Stomach smooth muscle (tissue), 2 donors: ENCODE measurements around the gene ONECUT3.

Experiments
- H3K27ac ChIP-seq: one replicate; pipeline ENCODE4 v1.7.0; 2013; ENCODE audit warnings: mild to moderate bottlenecking, low read length, inconsistent platforms
- H3K27me3 ChIP-seq, 2 donors: one replicate each; pipeline ENCODE4 v1.7.0; 2013; ENCODE audit warnings: low read length in 2 of 2; ENCODE audit not compliant: insufficient read depth in 2 of 2, control insufficient read depth in 1 of 2
- H3K36me3 ChIP-seq, 2 donors: one replicate each; pipeline ENCODE4 v1.7.0; 2013; ENCODE audit warnings: low read length in 2 of 2; ENCODE audit not compliant: control insufficient read depth in 2 of 2, insufficient read depth in 2 of 2
- H3K4me1 ChIP-seq: one replicate; pipeline ENCODE4 v1.7.0; 2013; ENCODE audit warnings: low read length; ENCODE audit not compliant: control insufficient read depth, insufficient read depth
- H3K4me3 ChIP-seq, 2 donors: one replicate each; pipeline ENCODE4 v1.7.0; 2013; ENCODE audit warnings: low read length in 2 of 2
- H3K9ac ChIP-seq, 2 donors: one replicate each; pipeline ENCODE4 v1.7.0; 2013; ENCODE audit warnings: low read length in 2 of 2, mild to moderate bottlenecking in 1 of 2
- H3K9me3 ChIP-seq, 2 donors: one replicate each; pipeline ENCODE4 v1.7.0; 2013; ENCODE audit warnings: low read length in 2 of 2; ENCODE audit not compliant: control insufficient read depth in 2 of 2
- donor health status: healthy.
- donor health status: Pancreatic carcinoma.

The ONECUT3 gene

GRCh38 chr19:1719519-1719918, 33.8 kb upstream of the ONECUT3 start:
- no peak overlapping the region for H3K9ac ChIP-seq
- H3K36me3 ChIP-seq, result no peaks in the 10 kb centered on the region
- H3K27me3 ChIP-seq, result peaks cover 30 to 36% of the 10 kb centered on the region in 2 donors
- H3K4me1 ChIP-seq, result no peaks in the 10 kb centered on the region
- no peak overlapping the region for H3K4me3 ChIP-seq
- no peak overlapping the region for H3K27ac ChIP-seq
- H3K9me3 ChIP-seq, result no peaks in the 10 kb centered on the region

GRCh38 chr19:1720237-1720636, 33.1 kb upstream of the ONECUT3 start:
- peaks cover 36 to 40% of the 10 kb centered on the region in 2 donors for H3K27me3 ChIP-seq
- H3K4me1 ChIP-seq, result no peaks in the 10 kb centered on the region
- no peak overlapping the region for H3K9ac ChIP-seq
- no peaks in the 10 kb centered on the region for H3K36me3 ChIP-seq
- no peak overlapping the region for H3K27ac ChIP-seq
- H3K4me3 ChIP-seq, result no peak overlapping the region
- no peaks in the 10 kb centered on the region for H3K9me3 ChIP-seq

- peak overlapping the region in 1 of 2 donors; percentile 69 for H3K4me3 ChIP-seq
- no peak overlapping the region for H3K27ac ChIP-seq
- H3K36me3 ChIP-seq, result no peaks in the 10 kb centered on the region
- no peaks in the 10 kb centered on the region for H3K9me3 ChIP-seq
- peaks cover 10% of the 10 kb centered on the region for H3K4me1 ChIP-seq
- no peak overlapping the region for H3K9ac ChIP-seq
- peaks cover 48 to 53% of the 10 kb centered on the region in 2 donors for H3K27me3 ChIP-seq
Observed at GRCh38 chr19:1725100-1726064, 27.9 kb upstream of the ONECUT3 start.

- H3K27ac ChIP-seq, result no peak overlapping the region
- no peaks in the 10 kb centered on the region for H3K9me3 ChIP-seq
- peaks cover 10% of the 10 kb centered on the region for H3K4me1 ChIP-seq
- H3K9ac ChIP-seq, result no peak overlapping the region
- peaks cover 39 to 50% of the 10 kb centered on the region in 2 donors for H3K27me3 ChIP-seq
- no peak overlapping the region for H3K4me3 ChIP-seq
- no peaks in the 10 kb centered on the region for H3K36me3 ChIP-seq
Observed at GRCh38 chr19:1728816-1729567, 24.3 kb upstream of the ONECUT3 start.

- Histone ChIP-seq H3K4me3 (no peak overlapping the region), H3K36me3 (no peaks in the 10 kb centered on the region), H3K9ac (no peak overlapping the region), H3K9me3 (no peaks in the 10 kb centered on the region), H3K4me1 (peaks cover 10% of the 10 kb centered on the region), H3K27me3 (peaks cover 43 to 55% of the 10 kb centered on the region in 2 donors), H3K27ac (no peak overlapping the region)
Observed at GRCh38 chr19:1729568-1729925, 23.8 kb upstream of the ONECUT3 start.

GRCh38 chr19:1730157-1730556, 23.1 kb upstream of the ONECUT3 start:
- H3K9ac ChIP-seq, result no peak overlapping the region
- H3K4me3 ChIP-seq, result no peak overlapping the region
- H3K9me3 ChIP-seq, result no peaks in the 10 kb centered on the region
- no peaks in the 10 kb centered on the region for H3K36me3 ChIP-seq
- no peak overlapping the region for H3K27ac ChIP-seq
- peaks cover 45 to 56% of the 10 kb centered on the region in 2 donors for H3K27me3 ChIP-seq
- peaks cover 10% of the 10 kb centered on the region for H3K4me1 ChIP-seq

- peaks cover 31 to 40% of the 10 kb centered on the region in 2 donors for H3K27me3 ChIP-seq
- H3K4me1 ChIP-seq, result no peaks in the 10 kb centered on the region
- H3K36me3 ChIP-seq, result no peaks in the 10 kb centered on the region
- H3K4me3 ChIP-seq, result no peak overlapping the region
- H3K27ac ChIP-seq, result no peak overlapping the region
- H3K9me3 ChIP-seq, result no peaks in the 10 kb centered on the region
- H3K9ac ChIP-seq, result no peak overlapping the region
Observed at GRCh38 chr19:1734321-1734966, 18.9 kb upstream of the ONECUT3 start.

GRCh38 chr19:1736280-1736679, 17.0 kb upstream of the ONECUT3 start:
- peaks cover 30% of the 10 kb centered on the region in 2 donors for H3K27me3 ChIP-seq
- no peaks in the 10 kb centered on the region for H3K9me3 ChIP-seq
- no peak overlapping the region for H3K27ac ChIP-seq
- no peaks in the 10 kb centered on the region for H3K4me1 ChIP-seq
- H3K36me3 ChIP-seq, result no peaks in the 10 kb centered on the region
- no peak overlapping the region for H3K9ac ChIP-seq
- no peak overlapping the region for H3K4me3 ChIP-seq

- no peaks in the 10 kb centered on the region for H3K9me3 ChIP-seq
- peaks cover 29 to 30% of the 10 kb centered on the region in 2 donors for H3K27me3 ChIP-seq
- no peaks in the 10 kb centered on the region for H3K4me1 ChIP-seq
- no peak overlapping the region for H3K9ac ChIP-seq
- H3K4me3 ChIP-seq, result no peak overlapping the region
- H3K36me3 ChIP-seq, result no peaks in the 10 kb centered on the region
- H3K27ac ChIP-seq, result no peak overlapping the region
Observed at GRCh38 chr19:1736927-1737326, 16.4 kb upstream of the ONECUT3 start.

- Histone ChIP-seq H3K9ac (no peak overlapping the region), H3K36me3 (no peaks in the 10 kb centered on the region), H3K4me3 (no peak overlapping the region), H3K4me1 (no peaks in the 10 kb centered on the region), H3K27me3 (peaks cover 25 to 35% of the 10 kb centered on the region in 2 donors), H3K27ac (no peak overlapping the region), H3K9me3 (no peaks in the 10 kb centered on the region)
Observed at GRCh38 chr19:1739960-1740629, 13.2 kb upstream of the ONECUT3 start.
